HG03103 (cell line): Measurements from ENCODE around the gene CASP9.

Source experiments
- ATAC-seq: cut with Tn5 transposase; IDR thresholded peaks from one replicate; pipeline ENCODE4 v1.9.1; 2021; ENCODE audit warnings: low read depth; ENCODE audit not compliant: unreplicated experiment

CASP9 gene

DNA sequence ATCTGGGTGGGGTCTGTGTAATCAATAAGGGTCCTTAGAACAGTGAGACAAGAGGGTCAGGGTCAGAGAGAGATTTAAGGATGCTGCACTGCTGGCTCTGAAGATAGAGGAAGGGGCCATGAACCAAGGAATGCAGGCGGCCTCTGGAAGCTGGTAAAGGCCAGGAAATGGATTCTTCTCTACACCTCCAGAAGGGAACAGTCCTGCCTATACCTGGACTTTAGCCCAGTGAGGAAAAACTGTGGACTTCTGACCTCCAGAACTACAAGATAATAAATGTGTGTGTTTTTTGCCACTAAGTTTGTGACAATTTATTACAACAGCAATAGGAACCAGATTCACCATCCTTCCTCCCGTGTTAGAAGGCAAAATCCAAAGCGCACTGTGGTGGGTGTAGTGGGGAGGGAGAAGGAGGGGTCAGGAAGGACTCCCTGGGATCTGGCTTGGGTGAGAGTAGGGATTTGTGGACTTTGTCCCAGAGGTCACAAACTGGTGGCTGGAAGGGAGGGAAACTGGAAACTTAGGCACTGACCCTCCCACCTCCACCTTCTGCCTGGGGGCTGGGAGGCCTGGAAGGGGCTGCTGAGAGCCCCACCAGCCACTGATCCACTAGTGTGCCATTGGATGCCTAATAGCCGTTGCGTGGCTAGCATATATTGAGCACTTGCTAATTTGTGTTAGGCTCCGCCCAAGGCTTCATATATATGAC lies 72.8 kb downstream of the CASP9 start:
- ATAC-seq: no peak

GRCh38 chr1:15449567-15449966 lies 74.4 kb downstream of the CASP9 start:
- no peak for ATAC-seq

- ATAC-seq: no peak
These were observed 75.0 kb downstream of the CASP9 start for GRCh38 chr1:15448877-15449462.

- no peak for ATAC-seq
These were observed 77.8 kb downstream of the CASP9 start for GRCh38 chr1:15446212-15446611.

DNA sequence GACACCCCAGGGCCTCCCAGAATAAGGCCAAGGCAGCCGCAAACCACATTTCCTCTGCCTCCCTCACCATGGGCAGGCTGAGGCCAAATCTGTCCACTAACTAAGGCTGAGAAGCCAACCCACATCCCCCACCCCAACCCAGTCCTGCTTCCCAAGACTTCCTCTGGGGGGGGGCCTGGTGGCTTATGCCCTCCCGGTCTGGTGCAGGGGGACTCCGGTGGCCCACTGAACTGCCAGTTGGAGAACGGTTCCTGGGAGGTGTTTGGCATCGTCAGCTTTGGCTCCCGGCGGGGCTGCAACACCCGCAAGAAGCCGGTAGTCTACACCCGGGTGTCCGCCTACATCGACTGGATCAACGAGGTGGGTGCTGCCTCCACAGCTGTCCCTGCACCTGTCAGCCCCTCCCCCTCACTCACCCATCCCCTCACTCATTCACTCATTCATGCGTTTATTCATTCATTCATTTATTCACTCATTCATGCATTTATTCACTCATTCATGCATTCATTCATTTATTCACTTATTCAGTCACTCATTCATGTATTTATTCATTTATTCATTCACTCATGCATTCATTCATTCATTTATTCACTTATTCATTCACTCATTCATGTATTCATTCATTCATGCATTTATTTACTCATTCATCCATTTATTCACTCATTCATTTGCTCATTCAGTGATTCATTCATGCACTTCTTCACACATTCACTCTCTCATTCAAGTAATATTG lies 78.5 kb downstream of the CASP9 start:
- ATAC-seq: no peak

GRCh38 chr1:15444468-15445389 lies 79.3 kb downstream of the CASP9 start:
- ATAC-seq: no peak

GRCh38 chr1:15443281-15443680 lies 80.7 kb downstream of the CASP9 start:
- no peak for ATAC-seq

GRCh38 chr1:15442759-15443158 lies 81.3 kb downstream of the CASP9 start:
- ATAC-seq: no peak

DNA sequence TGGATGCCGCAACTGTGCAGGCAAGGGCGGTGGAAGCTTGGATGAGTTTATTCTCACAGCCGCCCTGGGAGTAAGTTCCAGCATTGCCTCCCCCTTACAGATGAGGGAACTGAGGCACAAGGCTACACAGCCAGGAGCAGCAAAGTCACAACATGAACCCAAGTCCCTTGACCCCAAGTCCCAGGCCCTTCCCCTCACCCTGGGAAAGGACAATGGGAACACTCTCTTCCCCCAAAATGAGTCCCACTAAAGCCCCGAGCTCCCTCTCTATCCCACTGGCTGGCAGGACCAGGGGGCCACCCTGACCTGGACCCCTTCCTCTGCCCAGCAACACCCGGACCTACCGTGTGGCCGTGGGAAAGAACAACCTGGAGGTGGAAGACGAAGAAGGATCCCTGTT lies 81.9 kb downstream of the CASP9 start:
- ATAC-seq: no peak
